ENCODE results near the gene LRRC17.
"Not testable (repeated sequence)": the region's sequence is repeated elsewhere in the genome, so short reads cannot be mapped to it uniquely, and the experiment has no call there.

LRRC17 gene

DNA sequence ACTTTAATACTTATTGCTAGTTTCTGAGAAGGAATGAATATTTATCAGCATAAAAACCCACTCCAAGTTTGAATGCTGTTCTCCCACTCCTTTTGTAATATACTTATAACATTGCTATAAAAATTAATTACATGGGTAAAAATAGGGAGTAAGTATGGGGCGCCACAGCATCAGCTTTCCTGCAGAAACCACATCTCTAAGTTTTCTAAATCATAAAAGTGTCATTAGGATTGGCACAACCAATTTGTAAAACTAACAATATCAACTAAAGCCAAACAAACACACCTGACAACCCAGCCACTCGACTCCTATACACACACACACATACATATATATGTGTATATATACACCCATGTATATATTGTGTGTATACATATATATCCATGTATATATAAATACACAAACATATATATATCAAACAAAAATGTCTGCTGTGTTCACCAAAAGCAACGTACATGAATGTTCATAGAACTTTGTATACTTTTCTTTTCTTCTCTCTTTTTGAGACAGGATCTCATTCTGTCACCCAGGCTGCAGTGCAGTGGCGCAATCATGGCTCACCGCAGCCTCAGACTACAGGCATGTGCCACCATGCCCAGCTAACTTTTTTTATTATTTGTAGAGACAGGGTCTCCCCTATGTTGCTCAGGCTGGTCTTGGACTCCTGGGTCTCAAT, 14.8 kb upstream of the LRRC17 start:
- no peak for DNase-seq (ENCODE audit: low read depth)

- no peak for DNase-seq (ENCODE audit: low read depth)
These were observed 14.3 kb upstream of the LRRC17 start for GRCh38 chr7:102898532-102898859.

- DNase-seq (ENCODE audit: low read depth), result not testable (repeated sequence)
These were observed 10.7 kb upstream of the LRRC17 start for GRCh38 chr7:102902052-102902451.

DNA sequence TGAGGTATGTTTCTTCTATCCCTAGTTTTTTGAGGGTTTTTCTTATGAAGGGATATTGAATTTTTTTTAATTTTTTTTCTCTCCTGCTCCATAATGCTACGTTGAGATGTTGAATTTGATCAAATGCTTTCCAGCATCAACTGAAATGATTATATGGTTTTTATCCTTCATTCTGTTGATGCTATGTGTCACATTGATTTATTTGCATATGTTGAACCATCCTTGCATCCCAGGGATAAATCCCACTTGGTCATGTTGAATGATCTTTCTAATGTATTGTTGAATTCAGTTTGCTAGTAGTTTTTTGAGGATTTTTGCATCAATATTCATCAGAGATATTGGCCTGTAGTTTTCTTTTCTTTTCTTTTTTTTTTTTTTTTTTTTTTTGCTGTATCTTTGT, 9.2 kb upstream of the LRRC17 start:
- DNase-seq (ENCODE audit: low read depth), result not testable (repeated sequence)

- DNase-seq (ENCODE audit: low read depth), result no peak
These were observed 4.1 kb upstream of the LRRC17 start for GRCh38 chr7:102908676-102909075.

DNA sequence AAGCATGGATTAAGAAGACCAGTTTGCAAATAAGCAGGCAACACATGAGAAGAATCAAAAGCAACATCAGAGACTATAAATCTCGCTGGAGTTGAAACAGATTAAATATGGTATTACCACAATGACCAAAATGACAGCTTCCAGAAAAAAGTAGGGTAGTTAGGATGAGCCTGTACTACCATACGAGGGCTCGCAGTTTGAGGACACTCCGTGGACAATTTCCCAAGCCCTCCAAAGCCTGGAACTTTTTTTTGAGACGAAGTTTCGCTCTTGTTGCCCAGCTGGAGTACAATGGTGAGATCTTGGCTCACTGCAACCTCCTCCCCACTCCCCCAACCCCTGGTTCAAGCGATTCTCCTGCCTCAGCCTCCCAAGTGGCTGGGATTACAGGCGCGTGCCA, 1.0 kb downstream of the LRRC17 start:
- DNase-seq (ENCODE audit: low read depth), result no peak

DNA sequence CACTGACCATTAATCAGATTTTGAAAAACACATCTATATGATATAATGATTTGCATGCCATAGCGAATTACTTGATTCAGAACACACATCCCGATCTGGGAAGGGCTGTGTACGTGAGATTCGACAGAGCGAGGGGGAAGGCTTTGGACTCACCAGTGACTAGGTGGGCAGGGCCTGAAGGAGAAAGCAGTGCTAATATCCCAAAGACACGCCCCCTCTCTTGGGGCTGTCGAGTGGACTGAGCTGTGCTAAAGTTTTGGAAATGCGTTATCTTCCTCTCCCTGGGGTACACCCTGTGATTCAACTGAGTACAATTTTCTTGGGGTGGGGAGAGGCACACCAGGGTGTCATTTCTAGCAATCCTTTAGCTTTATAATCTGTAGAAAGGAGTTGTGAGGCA, 1.8 kb downstream of the LRRC17 start:
- no peak for DNase-seq (ENCODE audit: low read depth)

DNA sequence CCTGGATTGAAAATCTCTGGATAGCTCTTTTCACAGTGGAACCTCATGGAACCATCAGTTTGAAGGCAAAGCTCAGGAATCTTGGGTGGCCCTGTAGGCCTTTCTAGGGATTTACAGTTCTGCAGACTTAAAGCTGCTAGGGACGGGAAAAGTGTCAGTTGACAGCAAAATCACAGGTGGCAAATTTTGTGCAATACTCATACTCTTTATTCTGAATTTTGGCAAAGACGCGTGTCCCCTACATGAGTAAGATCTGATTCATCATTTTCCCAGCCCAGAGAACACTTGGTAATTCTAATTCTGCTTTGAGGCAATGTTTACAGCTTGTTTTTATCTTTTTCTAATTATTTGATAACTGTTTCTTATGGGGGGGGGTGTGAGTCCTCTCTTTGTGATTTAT, 3.6 kb downstream of the LRRC17 start:
- DNase-seq (ENCODE audit: low read depth), result no peak

DNA sequence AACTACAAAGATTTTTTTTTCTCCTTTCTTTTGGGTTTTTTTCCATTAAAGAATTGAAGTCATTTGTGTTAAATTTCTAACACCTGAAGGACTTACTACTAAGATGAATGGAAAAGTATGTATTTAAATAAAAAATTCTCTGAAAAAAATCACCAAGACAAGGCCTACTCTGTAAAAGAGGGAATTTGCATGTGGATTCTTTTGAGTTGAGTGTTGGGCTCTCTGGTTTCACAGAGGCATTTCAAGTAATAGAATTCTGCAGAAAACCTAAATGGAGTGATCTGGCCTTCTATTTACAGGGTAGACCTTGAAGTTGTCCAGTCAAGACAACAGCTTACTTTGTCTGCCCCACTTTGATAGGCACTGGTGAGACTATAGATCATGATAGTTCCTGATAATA, 4.1 kb downstream of the LRRC17 start:
- no peak for DNase-seq (ENCODE audit: low read depth)

- DNase-seq (ENCODE audit: low read depth), result no peak
These were observed 4.9 kb downstream of the LRRC17 start for GRCh38 chr7:102917436-102918353.

DNA sequence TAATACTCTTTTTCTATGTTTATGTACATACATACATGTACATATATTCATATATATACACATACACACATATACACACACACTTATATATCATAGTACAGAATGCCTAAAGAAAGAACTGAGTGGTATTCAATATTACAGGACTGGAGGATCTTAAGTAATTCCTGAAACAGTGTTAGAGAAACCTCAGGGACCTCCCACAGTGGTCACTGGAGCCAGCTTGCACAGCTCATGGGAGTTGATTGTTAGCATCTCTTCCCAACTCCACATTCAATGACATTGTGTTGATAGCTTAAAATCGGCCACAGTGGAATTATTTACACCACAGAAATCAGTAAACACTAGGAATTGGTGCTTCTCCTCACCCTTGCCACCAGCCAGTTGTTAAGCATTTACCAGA, 6.0 kb downstream of the LRRC17 start:
- DNase-seq (ENCODE audit: low read depth), result no peak

DNA sequence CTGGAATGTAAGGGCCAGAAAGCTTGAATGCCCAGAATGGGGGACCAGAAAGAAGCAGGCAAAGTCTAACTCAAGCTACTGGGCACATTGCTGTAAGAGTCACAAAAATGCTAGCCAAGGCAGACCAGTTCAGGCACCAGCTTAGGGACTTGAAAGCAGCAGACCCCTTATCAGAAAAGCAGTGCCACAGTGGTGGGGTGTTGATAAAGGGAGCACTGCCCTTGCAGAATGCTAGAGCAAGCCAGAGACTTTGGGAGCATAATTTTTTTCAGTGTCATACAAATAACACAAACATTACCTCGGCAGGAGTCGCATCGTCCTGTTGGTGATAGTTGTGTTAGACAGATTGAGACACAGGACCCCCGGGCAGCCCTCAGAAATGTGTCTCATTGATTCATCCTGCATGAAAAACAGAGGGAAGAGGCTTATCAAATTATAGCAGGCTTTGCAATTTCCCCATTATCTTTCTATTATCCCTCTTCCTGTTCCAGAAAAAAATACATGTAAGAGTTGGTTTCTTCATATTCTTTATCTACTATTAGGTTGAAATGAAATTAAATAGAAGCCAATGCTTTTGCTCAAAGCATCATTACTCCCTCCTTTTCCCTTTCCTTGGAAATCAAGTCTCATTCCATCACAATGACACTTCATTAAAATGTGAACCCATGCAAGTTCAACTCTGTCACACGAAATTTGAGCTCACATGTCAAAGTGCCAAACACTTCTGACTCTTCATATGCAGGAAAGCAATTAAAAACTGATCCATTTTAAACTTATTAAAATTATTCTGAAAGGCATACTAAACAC, 13.4 kb downstream of the LRRC17 start:
- no peak for DNase-seq (ENCODE audit: low read depth)

DNA sequence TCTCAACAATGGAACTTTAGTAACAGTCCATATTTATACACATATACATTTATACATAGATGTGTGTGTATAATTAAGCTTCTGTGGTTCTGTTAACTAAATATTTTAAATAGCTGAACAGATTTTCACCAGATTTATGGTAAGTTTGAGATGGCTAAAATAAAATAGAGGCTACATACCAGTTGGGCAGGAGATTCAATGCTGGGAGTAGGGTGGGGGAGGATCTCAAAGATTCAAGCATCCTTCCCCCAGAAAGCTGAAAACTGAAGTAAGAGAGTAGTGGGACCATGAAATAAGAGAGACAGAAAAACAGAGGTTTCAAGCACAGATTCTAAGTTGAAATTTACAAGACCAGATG, 14.0 kb downstream of the LRRC17 start:
- DNase-seq (ENCODE audit: low read depth), result no peak

DNA sequence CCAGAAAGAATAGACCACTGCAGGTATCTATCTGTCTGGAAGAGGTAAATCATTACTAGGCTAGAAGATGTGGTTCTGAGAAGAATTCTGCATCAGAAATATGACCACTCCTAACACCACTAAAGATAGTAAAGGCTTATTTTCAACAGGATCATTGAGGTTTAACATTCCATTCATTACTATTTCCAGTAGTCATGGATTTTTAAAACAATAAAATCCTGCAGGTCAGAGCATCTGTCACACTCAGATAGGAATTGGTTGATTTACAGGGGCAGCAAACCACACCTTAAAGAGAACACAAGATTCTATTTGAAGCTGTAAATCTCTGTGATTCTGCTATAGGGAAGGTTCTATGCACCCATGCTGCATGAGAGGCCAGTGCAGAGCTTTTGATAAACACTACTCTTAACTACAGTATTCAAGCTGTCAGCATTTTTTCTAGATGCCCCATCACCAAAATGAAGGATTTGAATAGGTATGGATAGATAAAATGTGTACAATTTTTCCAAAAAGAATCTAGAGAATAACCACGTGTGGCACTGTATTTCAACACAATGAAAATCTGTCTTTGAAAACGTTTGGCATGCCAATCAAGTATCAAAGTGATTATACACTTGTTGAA, 14.6 kb downstream of the LRRC17 start:
- no peak for DNase-seq (ENCODE audit: low read depth)

- DNase-seq (ENCODE audit: low read depth), result no peak
These were observed 19.0 kb downstream of the LRRC17 start for GRCh38 chr7:102931757-102932156.

DNA sequence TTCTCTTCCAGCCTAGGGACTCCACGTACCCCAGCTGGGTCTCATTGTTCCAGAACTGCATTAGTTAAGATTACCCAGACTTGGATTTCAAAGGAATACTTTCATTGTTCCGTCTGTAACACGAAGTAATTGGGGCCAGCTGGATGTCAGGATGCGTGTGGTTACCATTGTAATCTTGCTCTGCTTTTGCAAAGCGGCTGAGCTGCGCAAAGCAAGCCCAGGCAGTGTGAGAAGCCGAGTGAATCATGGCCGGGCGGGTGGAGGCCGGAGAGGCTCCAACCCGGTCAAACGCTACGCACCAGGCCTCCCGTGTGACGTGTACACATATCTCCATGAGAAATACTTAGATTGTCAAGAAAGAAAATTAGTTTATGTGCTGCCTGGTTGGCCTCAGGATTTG, 21.0 kb downstream of the LRRC17 start:
- DNase-seq (ENCODE audit: low read depth), result no peak

DNA sequence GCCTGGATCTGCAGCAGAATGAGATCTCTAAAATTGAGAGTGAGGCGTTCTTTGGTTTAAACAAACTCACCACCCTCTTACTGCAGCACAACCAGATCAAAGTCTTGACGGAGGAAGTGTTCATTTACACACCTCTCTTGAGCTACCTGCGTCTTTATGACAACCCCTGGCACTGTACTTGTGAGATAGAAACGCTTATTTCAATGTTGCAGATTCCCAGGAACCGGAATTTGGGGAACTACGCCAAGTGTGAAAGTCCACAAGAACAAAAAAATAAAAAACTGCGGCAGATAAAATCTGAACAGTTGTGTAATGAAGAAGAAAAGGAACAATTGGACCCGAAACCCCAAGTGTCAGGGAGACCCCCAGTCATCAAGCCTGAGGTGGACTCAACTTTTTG, 21.4 kb downstream of the LRRC17 start:
- no peak for DNase-seq (ENCODE audit: low read depth)

- no peak for DNase-seq (ENCODE audit: low read depth)
These were observed 21.9 kb downstream of the LRRC17 start for GRCh38 chr7:102934701-102935100.

GRCh38 chr7:102935450-102936115, 22.8 kb downstream of the LRRC17 start:
- DNase-seq (ENCODE audit: low read depth), result no peak

- DNase-seq (ENCODE audit: low read depth), result no peak
These were observed 25.9 kb downstream of the LRRC17 start for GRCh38 chr7:102938679-102939078.

DNA sequence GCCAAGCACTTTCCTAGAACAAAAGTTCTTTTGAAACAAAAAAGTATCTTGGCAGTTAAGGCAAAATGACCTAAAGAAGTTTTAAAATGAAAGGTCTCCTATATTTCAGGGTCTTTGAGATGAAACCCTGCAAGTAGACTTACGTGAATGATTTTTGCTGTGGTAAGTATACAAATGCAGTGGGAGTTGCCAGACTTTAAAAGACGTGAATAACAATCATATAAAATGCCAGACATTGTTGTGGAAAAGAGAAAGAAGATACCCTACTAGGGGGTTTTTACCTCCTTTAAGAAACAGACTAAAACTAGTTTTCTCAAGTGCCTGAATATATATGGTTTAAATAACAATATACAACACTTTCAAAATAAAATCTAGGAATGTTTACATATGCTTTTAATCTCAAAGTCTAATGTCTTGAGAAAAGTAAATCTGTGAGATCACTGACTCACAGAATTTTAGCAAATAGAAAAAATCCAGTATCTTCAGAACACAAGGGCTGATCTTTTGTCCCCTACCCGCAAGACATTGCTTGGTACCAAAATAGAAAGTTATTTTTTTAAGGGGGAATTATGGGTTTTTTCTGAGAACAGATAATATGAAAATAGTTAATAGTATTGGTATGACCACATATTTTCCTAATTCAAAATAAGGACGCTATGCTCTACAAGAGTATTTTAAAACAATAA, 29.5 kb downstream of the LRRC17 start:
- DNase-seq (ENCODE audit: low read depth), result no peak

All from stimulated activated CD8-positive, alpha-beta memory T cell treated with anti-CD3 and anti-CD28 coated beads, Interleukin-4, amount 100 ng/mL, for 24 hours (primary cell).